Panc1 (cell line): Measurements from ENCODE around the gene PRMT6. TPM values are rescaled to one million over a fixed set of nuclear protein-coding genes. Genes with fewer than 3 reads are reported as not detected.

Source experiments
- ATAC-seq: fragments of 200-7000 bp; cut with Tn5 transposase; 2 replicates; pipeline ENCODE4 v1.9.1; 2020; ENCODE audit warnings: mild to moderate bottlenecking, moderate library complexity
- BruUV-seq: library from RNA; stranded (reverse); fragments of 400-500 nt; replicated peaks from 2 replicates; lab custom pipeline; 2021; lab: Mats Ljungman, UMichigan
- CTCF ChIA-PET: fragments of 300-600 bp; sonication (Branson Sonifier 250); formaldehyde crosslinking; loops from one replicate; lab custom pipeline; 2022; ENCODE audit warnings: antibody characterized with exemption; lab: Charles Lee
- POLR2A ChIA-PET: fragments of 300-600 bp; sonication (Branson Sonifier 250); formaldehyde crosslinking; loops from one replicate; lab custom pipeline; 2022; ENCODE audit warnings: antibody characterized with exemption; lab: Charles Lee
- DNase-seq: peaks from one replicate; pipeline ENCODE4 v3.0.0-alpha.2; 2010; ENCODE audit warnings: low read depth, low spot score
- H3K27ac ChIP-seq: 2 replicates; pipeline ENCODE4 v1.5.1; 2011; ENCODE audit warnings: mild to moderate bottlenecking, low read length, inconsistent platforms
- H3K27me3 ChIP-seq: fragments of 200-500 bp; sonication (Bioruptor generic); 2 replicates; pipeline ENCODE4 v1.6.0; 2014; ENCODE audit warnings: low read length, inconsistent platforms; ENCODE audit not compliant: control insufficient read depth, insufficient read depth
- H3K36me3 ChIP-seq: fragments of 200-500 bp; sonication (Bioruptor generic); 2 replicates; pipeline ENCODE4 v1.5.1; 2014; ENCODE audit warnings: inconsistent platforms, mild to moderate bottlenecking, low read length, moderate library complexity; ENCODE audit not compliant: control insufficient read depth, insufficient read depth
- H3K4me1 ChIP-seq: 2 replicates; pipeline ENCODE4 v1.5.1; 2011; ENCODE audit warnings: inconsistent platforms, mild to moderate bottlenecking, low read length, moderate library complexity; ENCODE audit not compliant: control insufficient read depth, insufficient read depth
- H3K4me3 ChIP-seq, 2 experiments: 2 replicates each; pipeline ENCODE4 v1.5.1; 2011 to 2012; ENCODE audit warnings: low read depth in 2 of 2, low read length in 2 of 2, mild to moderate bottlenecking in 2 of 2, inconsistent platforms in 1 of 2, moderate library complexity in 1 of 2
- H3K9me3 ChIP-seq: fragments of 200-500 bp; sonication (Bioruptor generic); 2 replicates; pipeline ENCODE4 v1.5.1; 2014; ENCODE audit warnings: low read depth, mild to moderate bottlenecking, inconsistent platforms, low read length, moderate library complexity; ENCODE audit not compliant: control insufficient read depth, insufficient read depth
- POLR2AphosphoS5 ChIP-seq: IDR thresholded peaks from 2 replicates; pipeline ENCODE4 v1.6.1; 2012; ENCODE audit warnings: mild to moderate bottlenecking, low read depth, low read length, moderate library complexity
- SIN3A ChIP-seq: IDR thresholded peaks from 2 replicates; pipeline ENCODE4 v1.6.1; 2012; ENCODE audit warnings: low read depth, mild to moderate bottlenecking, low read length, moderate library complexity, borderline replicate concordance; ENCODE audit not compliant: insufficient read depth
- TCF7L2 ChIP-seq: IDR thresholded peaks from 2 replicates; pipeline ENCODE4 v1.6.1; 2011; ENCODE audit warnings: mild to moderate bottlenecking, low read depth, low read length, inconsistent platforms
- in situ Hi-C: cut with HindIII; loops from 2 replicates; pipeline ENCODE4 v1.10.0; 2016; ENCODE audit warnings: low sequenced_read_pairs, low pct_unique_long_range_greater_than_20kb
- intact Hi-C: fragments of 100-400 bp; cut with micrococcal nuclease; formaldehyde crosslinking; loops from one replicate; pipeline ENCODE4 v1.10.0; 2022; ENCODE audit not compliant: unreplicated experiment
- total RNA-seq: library from RNA; stranded (reverse); gene quantifications from one replicate; pipeline ENCODE4 v1.2.1, GENCODE V29; 2021; ENCODE audit not compliant: unreplicated experiment
- TF ChIP-seq, protein P1 (sequence below), 2 experiments: IDR thresholded peaks; 2 replicates each; pipeline ENCODE4 v1.6.1; 2011 to 2012; ENCODE audit warnings: low read depth in 2 of 2, control low read depth in 1 of 2, low read length in 1 of 2, mild to moderate bottlenecking in 1 of 2, moderate library complexity in 1 of 2; ENCODE audit not compliant: insufficient read depth in 1 of 2
- TF ChIP-seq, protein P2 (sequence below): fragments of 450-650 bp; IDR thresholded peaks from 2 replicates; pipeline ENCODE4 v1.5.1; 2017; ENCODE audit warnings: mild to moderate bottlenecking

Gene PRMT6
- total RNA-seq, 1 experiment from 2014 or later = 11.5 TPM

DNA sequence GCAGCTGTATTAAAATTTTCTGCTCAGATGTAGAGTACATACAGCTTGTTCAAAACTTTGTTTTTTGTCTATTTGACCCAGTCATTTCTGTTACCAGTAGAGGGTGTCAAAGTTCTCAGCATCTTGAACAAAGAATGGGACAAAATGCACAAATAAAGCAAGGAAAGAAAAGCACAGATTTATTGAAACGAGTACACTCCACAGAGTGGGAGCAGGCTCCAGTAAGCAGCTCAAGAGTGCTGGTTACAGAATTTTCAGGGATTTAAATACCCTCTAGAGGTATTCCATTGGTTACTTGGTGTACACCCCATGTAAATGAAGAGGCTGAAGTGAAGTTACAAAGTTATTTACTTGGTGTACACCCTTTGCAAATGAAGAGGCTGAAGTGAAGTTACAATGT is 8.9 kb upstream of the PRMT6 start:
- no peaks in the 10 kb centered on the region for H3K27me3 ChIP-seq
- in situ Hi-C loops = no loop called here
- TF ChIP-seq, protein P1, sequence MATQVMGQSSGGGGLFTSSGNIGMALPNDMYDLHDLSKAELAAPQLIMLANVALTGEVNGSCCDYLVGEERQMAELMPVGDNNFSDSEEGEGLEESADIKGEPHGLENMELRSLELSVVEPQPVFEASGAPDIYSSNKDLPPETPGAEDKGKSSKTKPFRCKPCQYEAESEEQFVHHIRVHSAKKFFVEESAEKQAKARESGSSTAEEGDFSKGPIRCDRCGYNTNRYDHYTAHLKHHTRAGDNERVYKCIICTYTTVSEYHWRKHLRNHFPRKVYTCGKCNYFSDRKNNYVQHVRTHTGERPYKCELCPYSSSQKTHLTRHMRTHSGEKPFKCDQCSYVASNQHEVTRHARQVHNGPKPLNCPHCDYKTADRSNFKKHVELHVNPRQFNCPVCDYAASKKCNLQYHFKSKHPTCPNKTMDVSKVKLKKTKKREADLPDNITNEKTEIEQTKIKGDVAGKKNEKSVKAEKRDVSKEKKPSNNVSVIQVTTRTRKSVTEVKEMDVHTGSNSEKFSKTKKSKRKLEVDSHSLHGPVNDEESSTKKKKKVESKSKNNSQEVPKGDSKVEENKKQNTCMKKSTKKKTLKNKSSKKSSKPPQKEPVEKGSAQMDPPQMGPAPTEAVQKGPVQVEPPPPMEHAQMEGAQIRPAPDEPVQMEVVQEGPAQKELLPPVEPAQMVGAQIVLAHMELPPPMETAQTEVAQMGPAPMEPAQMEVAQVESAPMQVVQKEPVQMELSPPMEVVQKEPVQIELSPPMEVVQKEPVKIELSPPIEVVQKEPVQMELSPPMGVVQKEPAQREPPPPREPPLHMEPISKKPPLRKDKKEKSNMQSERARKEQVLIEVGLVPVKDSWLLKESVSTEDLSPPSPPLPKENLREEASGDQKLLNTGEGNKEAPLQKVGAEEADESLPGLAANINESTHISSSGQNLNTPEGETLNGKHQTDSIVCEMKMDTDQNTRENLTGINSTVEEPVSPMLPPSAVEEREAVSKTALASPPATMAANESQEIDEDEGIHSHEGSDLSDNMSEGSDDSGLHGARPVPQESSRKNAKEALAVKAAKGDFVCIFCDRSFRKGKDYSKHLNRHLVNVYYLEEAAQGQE (IDR thresholded peaks at IDR 0.05; ENCODE audit: insufficient read depth in 1 of 2, low read depth in 2 of 2, low read length in 1 of 2) = no peak
- TF ChIP-seq TCF7L2 (no peak), SIN3A (no peak), POLR2AphosphoS5 (no peak)
- TF ChIP-seq, protein P2, sequence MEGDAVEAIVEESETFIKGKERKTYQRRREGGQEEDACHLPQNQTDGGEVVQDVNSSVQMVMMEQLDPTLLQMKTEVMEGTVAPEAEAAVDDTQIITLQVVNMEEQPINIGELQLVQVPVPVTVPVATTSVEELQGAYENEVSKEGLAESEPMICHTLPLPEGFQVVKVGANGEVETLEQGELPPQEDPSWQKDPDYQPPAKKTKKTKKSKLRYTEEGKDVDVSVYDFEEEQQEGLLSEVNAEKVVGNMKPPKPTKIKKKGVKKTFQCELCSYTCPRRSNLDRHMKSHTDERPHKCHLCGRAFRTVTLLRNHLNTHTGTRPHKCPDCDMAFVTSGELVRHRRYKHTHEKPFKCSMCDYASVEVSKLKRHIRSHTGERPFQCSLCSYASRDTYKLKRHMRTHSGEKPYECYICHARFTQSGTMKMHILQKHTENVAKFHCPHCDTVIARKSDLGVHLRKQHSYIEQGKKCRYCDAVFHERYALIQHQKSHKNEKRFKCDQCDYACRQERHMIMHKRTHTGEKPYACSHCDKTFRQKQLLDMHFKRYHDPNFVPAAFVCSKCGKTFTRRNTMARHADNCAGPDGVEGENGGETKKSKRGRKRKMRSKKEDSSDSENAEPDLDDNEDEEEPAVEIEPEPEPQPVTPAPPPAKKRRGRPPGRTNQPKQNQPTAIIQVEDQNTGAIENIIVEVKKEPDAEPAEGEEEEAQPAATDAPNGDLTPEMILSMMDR = no peak
- DNase-seq (no peak), ATAC-seq (no peak)
- ChIA-PET POLR2A (no interaction called here), CTCF (no interaction called here)
- no TSS peak for BruUV-seq
- H3K9me3 ChIP-seq = no peaks in the 10 kb centered on the region
- H3K36me3 ChIP-seq = no peaks in the 10 kb centered on the region
- H3K4me1 ChIP-seq = no peaks in the 10 kb centered on the region
- intact Hi-C loops = no loop called here
- no peak overlapping the region for H3K4me3 ChIP-seq
- H3K27ac ChIP-seq = no peak overlapping the region

DNA sequence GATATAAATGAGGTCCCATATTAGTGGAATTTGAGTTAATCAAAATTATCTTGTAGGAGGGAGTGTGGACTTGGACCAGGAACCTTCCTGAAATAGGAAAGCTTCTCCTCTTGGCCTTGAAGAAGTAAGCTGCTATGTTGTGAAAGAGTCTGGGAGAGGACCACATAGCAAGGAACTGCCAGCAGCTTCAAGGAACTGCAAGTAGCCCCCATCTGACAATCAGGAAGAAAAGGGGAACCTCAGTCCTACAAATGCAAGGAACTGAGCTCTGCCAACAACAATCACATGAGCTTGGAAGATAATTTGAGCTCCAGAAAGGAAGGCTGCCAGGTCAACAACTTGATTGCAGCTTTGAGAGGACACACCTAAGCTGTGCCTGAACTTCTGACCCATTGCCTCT is 8.2 kb upstream of the PRMT6 start:
- POLR2A ChIA-PET = no interaction called here
- H3K9me3 ChIP-seq = no peaks in the 10 kb centered on the region
- BruUV-seq = no TSS peak
- no peaks in the 10 kb centered on the region for H3K27me3 ChIP-seq
- H3K4me1 ChIP-seq = no peaks in the 10 kb centered on the region
- ATAC-seq (no peak), DNase-seq (no peak)
- H3K36me3 ChIP-seq = no peaks in the 10 kb centered on the region
- CTCF ChIA-PET = no interaction called here
- in situ Hi-C loops = no loop called here
- H3K27ac ChIP-seq = no peak overlapping the region
- no peak overlapping the region for H3K4me3 ChIP-seq
- TF ChIP-seq SIN3A (no peak), POLR2AphosphoS5 (no peak), TCF7L2 (no peak)
- TF ChIP-seq, protein P1 (IDR thresholded peaks at IDR 0.05; ENCODE audit: insufficient read depth in 1 of 2, low read depth in 2 of 2, low read length in 1 of 2) = no peak
- TF ChIP-seq, protein P2 = no peak
- intact Hi-C loops = no loop called here
